Activated T-cell treated with anti-CD3 and anti-CD28 coated beads for 48 hours (primary cell): Measurements from ENCODE around the gene AP1AR.
A peak's percentile ranks its signal among the peaks of the same experiment; 100 is the strongest.
"Not testable (repeated sequence)": the region's sequence is repeated elsewhere in the genome, so short reads cannot be mapped to it uniquely, and the experiment has no call there.

Source experiments
- DNase-seq: peaks from one replicate; pipeline ENCODE4 v3.0.0-alpha.2; 2020; ENCODE audit warnings: low read depth

Gene AP1AR

GRCh38 chr4:112231779-112232713, at the start of gene AP1AR:
Gene AP1AR, plus strand, starts transcription at chr4:112231787. Its CDS starts 305 bp downstream, at chr4:112232092.
- peak; percentile 78 for DNase-seq

- DNase-seq, result no peak
Measured at GRCh38 chr4:112182604-112183003, 49.0 kb upstream of the AP1AR start.

GRCh38 chr4:112183252-112183651, 48.3 kb upstream of the AP1AR start:
- DNase-seq, result no peak

- DNase-seq, result no peak
Measured at GRCh38 chr4:112184438-112184837, 47.1 kb upstream of the AP1AR start.

GRCh38 chr4:112185334-112185733, 46.3 kb upstream of the AP1AR start:
- no peak for DNase-seq

- no peak for DNase-seq
Measured at GRCh38 chr4:112185740-112186670, 45.6 kb upstream of the AP1AR start.

- no peak for DNase-seq
Measured at GRCh38 chr4:112189754-112190153, 41.8 kb upstream of the AP1AR start.

- DNase-seq, result no peak
Measured at GRCh38 chr4:112190684-112191083, 40.9 kb upstream of the AP1AR start.

- no peak for DNase-seq
Measured at GRCh38 chr4:112196461-112196860, 35.1 kb upstream of the AP1AR start.

- no peak for DNase-seq
Measured at GRCh38 chr4:112199041-112199440, 32.5 kb upstream of the AP1AR start.

- DNase-seq, result no peak
Measured at GRCh38 chr4:112201915-112202505, 29.6 kb upstream of the AP1AR start.

GRCh38 chr4:112203593-112203992, 28.0 kb upstream of the AP1AR start:
- DNase-seq, result no peak

- DNase-seq, result no peak
Measured at GRCh38 chr4:112206431-112206830, 25.2 kb upstream of the AP1AR start.

GRCh38 chr4:112208137-112209095, 23.2 kb upstream of the AP1AR start:
- not testable (repeated sequence) for DNase-seq

- DNase-seq, result no peak
Measured at GRCh38 chr4:112210777-112211176, 20.8 kb upstream of the AP1AR start.

- no peak for DNase-seq
Measured at GRCh38 chr4:112213091-112213490, 18.5 kb upstream of the AP1AR start.

- DNase-seq, result no peak
Measured at GRCh38 chr4:112213856-112214255, 17.7 kb upstream of the AP1AR start.

- no peak for DNase-seq
Measured at GRCh38 chr4:112214390-112215264, 17.0 kb upstream of the AP1AR start.

GRCh38 chr4:112219826-112220366, 11.7 kb upstream of the AP1AR start:
- DNase-seq, result no peak
